WTC11 (cell line): ENCODE data around the gene AGPS. TPM values are rescaled to one million over a fixed set of nuclear protein-coding genes. Genes with fewer than 3 reads are reported as not detected.
"Not testable (repeated sequence)": the region's sequence is repeated elsewhere in the genome, so short reads cannot be mapped to it uniquely, and the experiment has no call there.

Experiments used
- ATAC-seq: fragments of 200-7000 bp; cut with Tn5 transposase; 2 replicates; pipeline ENCODE4 v1.10.0; 2021; ENCODE audit warnings: mild to moderate bottlenecking, moderate library complexity
- CTCF ChIA-PET: fragments of 300-600 bp; sonication (Branson Sonifier 250); formaldehyde crosslinking; loops from one replicate; lab custom pipeline; 2021; ENCODE audit warnings: antibody characterized with exemption; lab: Charles Lee
- POLR2A ChIA-PET: fragments of 350-600 bp; sonication (Branson Sonifier 250); formaldehyde crosslinking; loops from one replicate; lab custom pipeline; 2021; ENCODE audit warnings: antibody characterized with exemption; lab: Charles Lee
- DNase-seq: peaks from one replicate; pipeline ENCODE4 v3.0.0; 2021; ENCODE audit warnings: low spot score
- H3K27ac Mint-ChIP-seq: 2 replicates; pipeline ENCODE4 v1.8.0; 2021; ENCODE audit warnings: mixed read lengths
- H3K27me3 Mint-ChIP-seq: 2 replicates; pipeline ENCODE4 v1.8.0; 2021; ENCODE audit warnings: low read depth, mild to moderate bottlenecking, moderate library complexity, mixed read lengths
- H3K36me3 Mint-ChIP-seq: 2 replicates; pipeline ENCODE4 v1.8.0; 2021; ENCODE audit warnings: mixed read lengths
- H3K4me1 Mint-ChIP-seq: 2 replicates; pipeline ENCODE4 v1.8.0; 2022; ENCODE audit warnings: mixed read lengths
- H3K4me3 Mint-ChIP-seq: 2 replicates; pipeline ENCODE4 v1.8.0; 2021; ENCODE audit warnings: mild to moderate bottlenecking, moderate library complexity, mixed read lengths
- H3K9me3 Mint-ChIP-seq: 2 replicates; pipeline ENCODE4 v1.8.0; 2021; ENCODE audit warnings: mixed read lengths
- ARID4B ChIP-seq: sonication (generic); formaldehyde crosslinking; IDR thresholded peaks from 2 replicates; pipeline ENCODE4 v1.8.0; 2023; ENCODE audit warnings: missing genetic modification reagents, mild to moderate bottlenecking, borderline replicate concordance
- CREB1 ChIP-seq: sonication (generic); formaldehyde crosslinking; IDR thresholded peaks from 2 replicates; pipeline ENCODE4 v1.8.0; 2023; ENCODE audit warnings: mild to moderate bottlenecking, missing genetic modification reagents
- ESRRA ChIP-seq: sonication (generic); formaldehyde crosslinking; IDR thresholded peaks from 2 replicates; pipeline ENCODE4 v1.8.1; 2022; ENCODE audit warnings: mild to moderate bottlenecking, missing genetic modification reagents, borderline replicate concordance
- GRHL2 ChIP-seq: fragments of 250-450 bp; sonication (Bioruptor Pico); IDR thresholded peaks from 2 replicates; pipeline ENCODE4 v1.8.0; 2022; ENCODE audit warnings: mild to moderate bottlenecking, moderate library complexity; ENCODE audit not compliant: insufficient replicate concordance, severe bottlenecking
- GTF2I ChIP-seq: fragments of 250-450 bp; sonication (Bioruptor Pico); conservative IDR thresholded peaks from 2 replicates; pipeline ENCODE4 v1.4.0; 2021; ENCODE audit warnings: mild to moderate bottlenecking
- IRF2 ChIP-seq: sonication (generic); formaldehyde crosslinking; IDR thresholded peaks from 2 replicates; pipeline ENCODE4 v1.8.0; 2022; ENCODE audit warnings: low read depth, missing genetic modification reagents, borderline replicate concordance
- JAZF1 ChIP-seq: fragments of 250-450 bp; sonication (Bioruptor Pico); IDR thresholded peaks from 2 replicates; pipeline ENCODE4 v1.9.0; 2021; ENCODE audit warnings: moderate library complexity, mild to moderate bottlenecking, inconsistent platforms
- MXD4 ChIP-seq: fragments of 250-450 bp; sonication (Bioruptor Pico); IDR thresholded peaks from 2 replicates; pipeline ENCODE4 v1.8.0; 2021; ENCODE audit warnings: mild to moderate bottlenecking, moderate library complexity, borderline replicate concordance
- OVOL2 ChIP-seq: fragments of 250-450 bp; sonication (Bioruptor Pico); IDR thresholded peaks from 2 replicates; pipeline ENCODE4 v1.9.0; 2021; ENCODE audit warnings: mild to moderate bottlenecking, borderline replicate concordance
- RELA ChIP-seq: sonication (generic); formaldehyde crosslinking; IDR thresholded peaks from 2 replicates; pipeline ENCODE4 v1.8.1; 2022; ENCODE audit warnings: missing genetic modification reagents, mild to moderate bottlenecking, borderline replicate concordance
- RORB ChIP-seq: fragments of 250-450 bp; sonication (Bioruptor Pico); IDR thresholded peaks from 2 replicates; pipeline ENCODE4 v1.9.0; 2021; ENCODE audit warnings: mild to moderate bottlenecking
- ZNF423 ChIP-seq: fragments of 250-450 bp; sonication (Bioruptor Pico); IDR thresholded peaks from 2 replicates; pipeline ENCODE4 v2.1.2; 2022; ENCODE audit warnings: mild to moderate bottlenecking, moderate library complexity
- total RNA-seq: library from RNA; stranded (reverse); gene quantifications from 3 replicates; pipeline ENCODE4 v1.2.3, GENCODE V29; 2021
- TF ChIP-seq, protein P1 (sequence below): sonication (generic); formaldehyde crosslinking; IDR thresholded peaks from 2 replicates; pipeline ENCODE4 v1.8.0; 2022; ENCODE audit warnings: mild to moderate bottlenecking, missing genetic modification reagents
- TF ChIP-seq, protein P2 (sequence below): sonication (generic); formaldehyde crosslinking; IDR thresholded peaks from 2 replicates; pipeline ENCODE4 v1.8.1; 2023; ENCODE audit warnings: mild to moderate bottlenecking, missing genetic modification reagents, moderate library complexity
- TF ChIP-seq, protein P3 (sequence below): sonication (generic); formaldehyde crosslinking; IDR thresholded peaks from 2 replicates; pipeline ENCODE4 v1.8.0; 2023; ENCODE audit warnings: missing genetic modification reagents
- TF ChIP-seq, protein P4 (sequence below): sonication (generic); formaldehyde crosslinking; IDR thresholded peaks from 2 replicates; pipeline ENCODE4 v1.8.1; 2023; ENCODE audit warnings: mild to moderate bottlenecking, missing genetic modification reagents, borderline replicate concordance
- TF ChIP-seq, protein P5 (sequence below): fragments of 250-450 bp; sonication (Bioruptor Pico); IDR thresholded peaks from 2 replicates; pipeline ENCODE4 v1.9.0; 2021; ENCODE audit warnings: mild to moderate bottlenecking

The AGPS gene
- total RNA-seq, 1 experiment from 2014 or later = 60.8 TPM

- TF ChIP-seq, protein P1, sequence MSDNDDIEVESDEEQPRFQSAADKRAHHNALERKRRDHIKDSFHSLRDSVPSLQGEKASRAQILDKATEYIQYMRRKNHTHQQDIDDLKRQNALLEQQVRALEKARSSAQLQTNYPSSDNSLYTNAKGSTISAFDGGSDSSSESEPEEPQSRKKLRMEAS = no peak
- TF ChIP-seq IRF2 (no peak), RORB (CRISPR knock-in tag) (no peak), OVOL2 (CRISPR knock-in tag) (no peak), ESRRA (CRISPR knock-in tag) (no peak)
- TF ChIP-seq, protein P2, sequence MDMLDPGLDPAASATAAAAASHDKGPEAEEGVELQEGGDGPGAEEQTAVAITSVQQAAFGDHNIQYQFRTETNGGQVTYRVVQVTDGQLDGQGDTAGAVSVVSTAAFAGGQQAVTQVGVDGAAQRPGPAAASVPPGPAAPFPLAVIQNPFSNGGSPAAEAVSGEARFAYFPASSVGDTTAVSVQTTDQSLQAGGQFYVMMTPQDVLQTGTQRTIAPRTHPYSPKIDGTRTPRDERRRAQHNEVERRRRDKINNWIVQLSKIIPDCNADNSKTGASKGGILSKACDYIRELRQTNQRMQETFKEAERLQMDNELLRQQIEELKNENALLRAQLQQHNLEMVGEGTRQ = no peak
Measured at GRCh38 chr2:177359836-177360595, 32.6 kb upstream of the AGPS start (continued).

GRCh38 chr2:177362499-177362898 lies 30.1 kb upstream of the AGPS start:
- ChIA-PET POLR2A (no interaction called here), CTCF (no interaction called here)
- Mint-ChIP-seq H3K27ac (no peak overlapping the region), H3K4me1 (no peaks in the 10 kb centered on the region), H3K9me3 (no peaks in the 10 kb centered on the region), H3K4me3 (no peak overlapping the region), H3K27me3 (no peaks in the 10 kb centered on the region; the same call in 1 of the 2 replicates), H3K36me3 (no peaks in the 10 kb centered on the region)
- ATAC-seq = no peak
- DNase-seq = no peak
- TF ChIP-seq GTF2I (CRISPR knock-in tag) (no peak), ARID4B (CRISPR knock-in tag) (no peak), RELA (no peak), MXD4 (no peak)
- TF ChIP-seq, protein P3, sequence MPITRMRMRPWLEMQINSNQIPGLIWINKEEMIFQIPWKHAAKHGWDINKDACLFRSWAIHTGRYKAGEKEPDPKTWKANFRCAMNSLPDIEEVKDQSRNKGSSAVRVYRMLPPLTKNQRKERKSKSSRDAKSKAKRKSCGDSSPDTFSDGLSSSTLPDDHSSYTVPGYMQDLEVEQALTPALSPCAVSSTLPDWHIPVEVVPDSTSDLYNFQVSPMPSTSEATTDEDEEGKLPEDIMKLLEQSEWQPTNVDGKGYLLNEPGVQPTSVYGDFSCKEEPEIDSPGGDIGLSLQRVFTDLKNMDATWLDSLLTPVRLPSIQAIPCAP (CRISPR knock-in tag) = no peak
- TF ChIP-seq, protein P4, sequence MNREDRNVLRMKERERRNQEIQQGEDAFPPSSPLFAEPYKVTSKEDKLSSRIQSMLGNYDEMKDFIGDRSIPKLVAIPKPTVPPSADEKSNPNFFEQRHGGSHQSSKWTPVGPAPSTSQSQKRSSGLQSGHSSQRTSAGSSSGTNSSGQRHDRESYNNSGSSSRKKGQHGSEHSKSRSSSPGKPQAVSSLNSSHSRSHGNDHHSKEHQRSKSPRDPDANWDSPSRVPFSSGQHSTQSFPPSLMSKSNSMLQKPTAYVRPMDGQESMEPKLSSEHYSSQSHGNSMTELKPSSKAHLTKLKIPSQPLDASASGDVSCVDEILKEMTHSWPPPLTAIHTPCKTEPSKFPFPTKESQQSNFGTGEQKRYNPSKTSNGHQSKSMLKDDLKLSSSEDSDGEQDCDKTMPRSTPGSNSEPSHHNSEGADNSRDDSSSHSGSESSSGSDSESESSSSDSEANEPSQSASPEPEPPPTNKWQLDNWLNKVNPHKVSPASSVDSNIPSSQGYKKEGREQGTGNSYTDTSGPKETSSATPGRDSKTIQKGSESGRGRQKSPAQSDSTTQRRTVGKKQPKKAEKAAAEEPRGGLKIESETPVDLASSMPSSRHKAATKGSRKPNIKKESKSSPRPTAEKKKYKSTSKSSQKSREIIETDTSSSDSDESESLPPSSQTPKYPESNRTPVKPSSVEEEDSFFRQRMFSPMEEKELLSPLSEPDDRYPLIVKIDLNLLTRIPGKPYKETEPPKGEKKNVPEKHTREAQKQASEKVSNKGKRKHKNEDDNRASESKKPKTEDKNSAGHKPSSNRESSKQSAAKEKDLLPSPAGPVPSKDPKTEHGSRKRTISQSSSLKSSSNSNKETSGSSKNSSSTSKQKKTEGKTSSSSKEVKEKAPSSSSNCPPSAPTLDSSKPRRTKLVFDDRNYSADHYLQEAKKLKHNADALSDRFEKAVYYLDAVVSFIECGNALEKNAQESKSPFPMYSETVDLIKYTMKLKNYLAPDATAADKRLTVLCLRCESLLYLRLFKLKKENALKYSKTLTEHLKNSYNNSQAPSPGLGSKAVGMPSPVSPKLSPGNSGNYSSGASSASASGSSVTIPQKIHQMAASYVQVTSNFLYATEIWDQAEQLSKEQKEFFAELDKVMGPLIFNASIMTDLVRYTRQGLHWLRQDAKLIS (CRISPR knock-in tag) = no peak

DNA sequence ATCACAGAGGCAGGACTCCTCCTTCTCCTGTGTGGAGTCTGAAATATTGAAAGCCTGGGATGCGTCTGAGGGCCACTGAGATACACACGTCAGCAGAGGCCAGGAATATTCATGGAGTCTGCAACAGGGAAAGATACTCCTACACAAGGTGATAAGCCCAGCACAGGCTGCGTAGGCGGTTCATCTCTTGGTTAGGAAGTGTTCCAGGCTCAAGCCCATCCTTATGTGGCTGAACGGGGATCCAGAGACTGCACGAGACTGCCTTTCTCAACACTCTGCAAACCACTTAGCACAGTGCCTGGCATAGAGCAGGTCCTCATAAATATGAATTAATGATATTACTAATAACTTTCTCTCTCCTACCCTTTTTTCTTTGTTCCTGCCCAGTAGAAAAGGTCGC lies 29.2 kb upstream of the AGPS start:
- H3K36me3 Mint-ChIP-seq = no peaks in the 10 kb centered on the region
- no peak overlapping the region for H3K4me3 Mint-ChIP-seq
- ATAC-seq = no peak
- no peaks in the 10 kb centered on the region; the same call in 1 of the 2 replicates for H3K27me3 Mint-ChIP-seq
- ChIA-PET CTCF (no interaction called here), POLR2A (no interaction called here)
- H3K9me3 Mint-ChIP-seq = peaks cover 6% of the 10 kb centered on the region
- TF ChIP-seq, protein P5, sequence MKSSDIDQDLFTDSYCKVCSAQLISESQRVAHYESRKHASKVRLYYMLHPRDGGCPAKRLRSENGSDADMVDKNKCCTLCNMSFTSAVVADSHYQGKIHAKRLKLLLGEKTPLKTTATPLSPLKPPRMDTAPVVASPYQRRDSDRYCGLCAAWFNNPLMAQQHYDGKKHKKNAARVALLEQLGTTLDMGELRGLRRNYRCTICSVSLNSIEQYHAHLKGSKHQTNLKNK (CRISPR knock-in tag) = no peak
- no peak for TF ChIP-seq JAZF1 (CRISPR knock-in tag)
- TF ChIP-seq GRHL2 = no peak
- TF ChIP-seq CREB1 = no peak
- TF ChIP-seq ZNF423 = no peak
- DNase-seq = no peak
- no peak overlapping the region for H3K27ac Mint-ChIP-seq
- H3K4me1 Mint-ChIP-seq = no peaks in the 10 kb centered on the region

- H3K27ac Mint-ChIP-seq, H3K4me3 Mint-ChIP-seq, ATAC-seq, POLR2A ChIA-PET, DNase-seq, H3K4me1 Mint-ChIP-seq: not testable (repeated sequence)
- Mint-ChIP-seq H3K9me3 (peaks cover 29% of the 10 kb centered on the region), H3K27me3 (peaks cover 17% of the 10 kb centered on the region), H3K36me3 (peaks cover 17% of the 10 kb centered on the region)
- CTCF ChIA-PET = interaction anchor here (1.1 kb wide), 1 partner anchor 15 kb away, joined by 4 read pairs; no protein-coding TSS in a partner anchor
Measured at GRCh38 chr2:177365764-177366163, 26.8 kb upstream of the AGPS start.

GRCh38 chr2:177368023-177368422 lies 24.6 kb upstream of the AGPS start:
- POLR2A ChIA-PET, ATAC-seq, H3K4me1 Mint-ChIP-seq, DNase-seq, CTCF ChIA-PET, H3K27ac Mint-ChIP-seq, H3K4me3 Mint-ChIP-seq: not testable (repeated sequence)
- H3K36me3 Mint-ChIP-seq = peaks cover 35% of the 10 kb centered on the region
- peaks cover 36% of the 10 kb centered on the region for H3K27me3 Mint-ChIP-seq
- peaks cover 51% of the 10 kb centered on the region for H3K9me3 Mint-ChIP-seq
